ENCODE measurements around the gene HEATR5A. TPM values are rescaled to one million over a fixed set of nuclear protein-coding genes. Genes with fewer than 3 reads are reported as not detected.

The HEATR5A gene
- total and polyA plus RNA-seq, 9 of the 15 experiments (the other 6 are each of a cell fraction or from before 2014, with no cell fraction given), result 8.0 to 50.9 (median 23.0) TPM

- TF ChIP-seq IRF9 (tag; IDR thresholded peaks at IDR 0.05) (no peak), CREB3L1 (IDR thresholded peaks at IDR 0.05; ENCODE audit: borderline replicate concordance, low read depth) (peak; percentile 99), MTF1 (CRISPR knock-in tag; IDR thresholded peaks at IDR 0.05; ENCODE audit: borderline replicate concordance) (no peak), RFX5 (IDR thresholded peaks at IDR 0.05; ENCODE audit: low read depth, low read length) (no peak), GTF2F1 (IDR thresholded peaks at IDR 0.05; ENCODE audit: low read depth, low read length) (0 out of 2 replicates have a peak, but pooled peaks have one; percentile 26), HIVEP1 (CRISPR knock-in tag; IDR thresholded peaks at IDR 0.05) (no peak), E4F1 (CRISPR knock-in tag; IDR thresholded peaks at IDR 0.05; ENCODE audit: borderline replicate concordance) (no peak), FOXA3 (CRISPR knock-in tag; conservative IDR thresholded peaks at IDR 0.05 in 1 of 2, IDR thresholded peaks at IDR 0.05 in 1 of 2) (no peak), TAF9B (IDR thresholded peaks at IDR 0.05; ENCODE audit: partially characterized antibody) (peak; percentile 46), DNMT1 (IDR thresholded peaks at IDR 0.05) (no peak), E2F6 (IDR thresholded peaks at IDR 0.05; ENCODE audit: borderline replicate concordance in 1 of 2, extremely low read depth in 1 of 2, insufficient read depth in 1 of 2, insufficient read length in 1 of 2, low read depth in 1 of 2, low read length in 1 of 2, poor library complexity in 1 of 2, severe bottlenecking in 1 of 2) (no peak), MEF2A (IDR thresholded peaks at IDR 0.05; ENCODE audit: control insufficient read depth, low read depth, low read length) (0 out of 2 replicates have a peak, but pooled peaks have one; percentile 58), AFF1 (IDR thresholded peaks at IDR 0.05; ENCODE audit: low read depth in 1 of 2, partially characterized antibody in 2 of 2) (peak in 1 of 2 experiments; percentile 48), RBBP5 (IDR thresholded peaks at IDR 0.05; ENCODE audit: borderline replicate concordance, insufficient read depth, low read length, poor library complexity, severe bottlenecking) (peak; percentile 55)
Observed at GRCh38 chr14:31420319-31421111, at the start of gene HEATR5A (continued).
